OCI-LY7 (cell line): Measurements from ENCODE around the gene TSHZ2. TPM values are rescaled to one million over a fixed set of nuclear protein-coding genes. Genes with fewer than 3 reads are reported as not detected.

Experiments
- BruUV-seq: library from RNA; stranded (reverse); fragments of 400-500 nt; replicated peaks from 2 replicates; lab custom pipeline; 2021; lab: Mats Ljungman, UMichigan
- CTCF ChIA-PET: fragments of 300-600 bp; sonication (Branson Sonifier 250); formaldehyde crosslinking; loops from one replicate; lab custom pipeline; 2022; ENCODE audit warnings: antibody characterized with exemption; ENCODE audit not compliant: unreplicated experiment; lab: Charles Lee
- POLR2A ChIA-PET: fragments of 300-600 bp; sonication (Branson Sonifier 250); formaldehyde crosslinking; loops from one replicate; lab custom pipeline; 2022; ENCODE audit warnings: antibody characterized with exemption; lab: Charles Lee
- DNase-seq: peaks from one replicate; pipeline ENCODE4 v3.0.0-alpha.2; 2015; ENCODE audit warnings: low spot score
- H2AFZ ChIP-seq: fragments of 200-600 bp; sonication (generic), shearing (Covaris generic); 2 replicates; pipeline ENCODE4 v1.6.1; 2014; ENCODE audit warnings: mild to moderate bottlenecking, antibody characterized with exemption, low read length, moderate library complexity
- H3K27ac ChIP-seq: fragments of 200-600 bp; sonication (generic); 2 replicates; pipeline ENCODE4 v1.5.1; 2014; ENCODE audit warnings: mixed run types, low read depth, mild to moderate bottlenecking, moderate library complexity, low read length, inconsistent platforms; ENCODE audit not compliant: poor library complexity, severe bottlenecking
- H3K36me3 ChIP-seq: fragments of 200-600 bp; sonication (generic); 2 replicates; pipeline ENCODE4 v1.6.1; 2014; ENCODE audit warnings: mild to moderate bottlenecking, antibody characterized with exemption, low read length, moderate library complexity, mixed read lengths; ENCODE audit not compliant: insufficient read depth
- H3K4me1 ChIP-seq: fragments of 200-600 bp; sonication (generic); 2 replicates; pipeline ENCODE4 v1.5.1; 2014; ENCODE audit warnings: mild to moderate bottlenecking, low read length; ENCODE audit not compliant: insufficient read depth, poor library complexity, severe bottlenecking
- H3K4me2 ChIP-seq: fragments of 200-600 bp; sonication (generic); 2 replicates; pipeline ENCODE4 v1.6.1; 2014; ENCODE audit warnings: mild to moderate bottlenecking, low read length
- H3K4me3 ChIP-seq: fragments of 200-600 bp; sonication (generic); 2 replicates; pipeline ENCODE4 v1.5.1; 2014; ENCODE audit warnings: mild to moderate bottlenecking, low read depth, low read length; ENCODE audit not compliant: poor library complexity, severe bottlenecking
- H3K79me2 ChIP-seq: fragments of 200-600 bp; sonication (generic); 2 replicates; pipeline ENCODE4 v1.6.1; 2016; ENCODE audit warnings: low read depth, mild to moderate bottlenecking, low read length, moderate library complexity, mixed read lengths; ENCODE audit not compliant: insufficient read depth
- H3K9me2 ChIP-seq: fragments of 200-600 bp; sonication (generic); 2 replicates; pipeline ENCODE4 v1.6.1; 2016; ENCODE audit warnings: mild to moderate bottlenecking, low read length, mixed read lengths; ENCODE audit not compliant: insufficient read depth
- H3K9me3 ChIP-seq: fragments of 200-600 bp; sonication (generic); 2 replicates; pipeline ENCODE4 v1.6.1; 2014; ENCODE audit warnings: mild to moderate bottlenecking, mixed run types, low read length, mixed read lengths
- H4K20me1 ChIP-seq: fragments of 200-600 bp; sonication (generic); 2 replicates; pipeline ENCODE4 v1.6.1; 2014; ENCODE audit warnings: mild to moderate bottlenecking, antibody characterized with exemption, low read length, moderate library complexity, mixed read lengths; ENCODE audit not compliant: insufficient read depth
- CTCF ChIP-seq: fragments of 200-600 bp; sonication (generic); conservative IDR thresholded peaks from 2 replicates; pipeline ENCODE4 v1.5.1; 2014; ENCODE audit warnings: mild to moderate bottlenecking, antibody characterized with exemption, low read length, moderate library complexity, mixed read lengths
- EZH2phosphoT487 ChIP-seq: fragments of 200-600 bp; sonication (generic); IDR thresholded peaks from 2 replicates; pipeline ENCODE4 v1.6.1; 2018; ENCODE audit warnings: low read depth, borderline replicate concordance, mild to moderate bottlenecking, mixed run types, antibody characterized with exemption, low read length, moderate library complexity, mixed read lengths
- intact Hi-C: fragments of 100-400 bp; cut with micrococcal nuclease; formaldehyde crosslinking; loops from one replicate; pipeline ENCODE4 v1.10.0; 2022; ENCODE audit not compliant: unreplicated experiment
- total RNA-seq, 2 experiments: library from RNA; depleted of rRNA in 1 of 2; stranded (reverse); fragments of >200 nt in 1 of 2; shearing (Covaris generic) in 1 of 2; gene quantifications; 2 replicates each; pipeline ENCODE4 v1.2.3, GENCODE V29; 2014 to 2022

TSHZ2 gene
- total RNA-seq, 2 experiments from 2014 or later: not detected

- H3K4me3 ChIP-seq: no peak overlapping the region
- peak overlapping the region; percentile 68; the same call in 1 of the 2 replicates for H2AFZ ChIP-seq
- H3K27ac ChIP-seq: no peak overlapping the region
- peaks cover 19% of the 10 kb centered on the region for H3K4me1 ChIP-seq
- no peak for DNase-seq
- intact Hi-C loops: no loop called here
- H3K9me3 ChIP-seq: no peaks in the 10 kb centered on the region
- H4K20me1 ChIP-seq: no peaks in the 10 kb centered on the region
- no TSS peak for BruUV-seq
- ChIA-PET POLR2A (no interaction called here), CTCF (no interaction called here)
- no peaks in the 10 kb centered on the region for H3K79me2 ChIP-seq
- TF ChIP-seq EZH2phosphoT487 (no peak), CTCF (no peak)
- no peaks in the 10 kb centered on the region for H3K36me3 ChIP-seq
- no peaks in the 10 kb centered on the region for H3K9me2 ChIP-seq
- H3K4me2 ChIP-seq: no peak overlapping the region
Observed at GRCh38 chr20:53130795-53131194, 158.6 kb downstream of the TSHZ2 start.

- TF ChIP-seq CTCF (no peak), EZH2phosphoT487 (no peak)
- POLR2A ChIA-PET: interaction anchor here (0.6 to 0.9 kb wide), 3 partner anchors 10 to 132 kb away, joined by 3 to 7 read pairs (median 4); no protein-coding TSS in a partner anchor
Observed at GRCh38 chr20:53133125-53133524, 161.0 kb downstream of the TSHZ2 start.

GRCh38 chr20:53133628-53134027, 161.5 kb downstream of the TSHZ2 start:
- intact Hi-C loops: no loop called here
- POLR2A ChIA-PET: interaction anchor here (0.7 to 0.9 kb wide), 2 partner anchors 10 to 132 kb away, joined by 4 to 7 read pairs; no protein-coding TSS in a partner anchor
- CTCF ChIA-PET: interaction anchor here (1.3 kb wide), 1 partner anchor 9 kb away, joined by 4 read pairs; no protein-coding TSS in a partner anchor

More at GRCh38 chr20:53133125-53133524, 161.0 kb downstream of the TSHZ2 start:
- CTCF ChIA-PET: interaction anchor here (1.3 kb wide), 1 partner anchor 9 kb away, joined by 4 read pairs; no protein-coding TSS in a partner anchor
- no peak for DNase-seq
- H3K4me2 ChIP-seq: no peak overlapping the region
- H3K79me2 ChIP-seq: no peaks in the 10 kb centered on the region
- no peak overlapping the region for H3K27ac ChIP-seq
- H3K36me3 ChIP-seq: no peaks in the 10 kb centered on the region
- H3K4me1 ChIP-seq: peaks cover 12% of the 10 kb centered on the region
- H3K4me3 ChIP-seq: no peak overlapping the region
- intact Hi-C loops: no loop called here
- H3K9me2 ChIP-seq: no peaks in the 10 kb centered on the region
- BruUV-seq: no TSS peak
- no peaks in the 10 kb centered on the region for H4K20me1 ChIP-seq
- H3K9me3 ChIP-seq: no peaks in the 10 kb centered on the region
- H2AFZ ChIP-seq: 0 out of 2 replicates have a peak overlapping the region, but pooled peaks have one; percentile 21

More at GRCh38 chr20:53133628-53134027, 161.5 kb downstream of the TSHZ2 start:
- no peak overlapping the region for H2AFZ ChIP-seq
- H3K4me1 ChIP-seq: peaks cover 14% of the 10 kb centered on the region
- no TSS peak for BruUV-seq
- no peaks in the 10 kb centered on the region for H3K9me2 ChIP-seq
- H3K4me2 ChIP-seq: no peak overlapping the region
- H3K36me3 ChIP-seq: no peaks in the 10 kb centered on the region
- no peak overlapping the region for H3K4me3 ChIP-seq
- H3K9me3 ChIP-seq: no peaks in the 10 kb centered on the region
- no peak for TF ChIP-seq CTCF
- no peak for TF ChIP-seq EZH2phosphoT487
- no peaks in the 10 kb centered on the region for H3K79me2 ChIP-seq
- DNase-seq: no peak
- H3K27ac ChIP-seq: no peak overlapping the region
- H4K20me1 ChIP-seq: no peaks in the 10 kb centered on the region
